PC-9 (cell line): Measurements from ENCODE around the gene CHSY1. TPM values are rescaled to one million over a fixed set of nuclear protein-coding genes. Genes with fewer than 3 reads are reported as not detected.

Experiments used
- BruUV-seq: library from RNA; stranded (reverse); fragments of 400-500 nt; replicated peaks from 2 replicates; lab custom pipeline; 2021; lab: Mats Ljungman, UMichigan
- CTCF ChIA-PET: fragments of 300-600 bp; sonication (Branson Sonifier 250); formaldehyde crosslinking; loops from one replicate; lab custom pipeline; 2022; ENCODE audit warnings: antibody characterized with exemption; lab: Charles Lee
- POLR2A ChIA-PET: fragments of 300-600 bp; sonication (Branson Sonifier 250); formaldehyde crosslinking; loops from one replicate; lab custom pipeline; 2022; ENCODE audit warnings: antibody characterized with exemption; ENCODE audit not compliant: unreplicated experiment; lab: Charles Lee
- DNase-seq, 2 experiments: peaks; one replicate each; pipeline versions ENCODE4 v3.0.0 to v3.0.0-alpha.2; 2015 to 2022; ENCODE audit warnings: mixed read lengths in 1 of 2
- H2AFZ ChIP-seq: fragments of 200-600 bp; sonication (generic); 2 replicates; pipeline ENCODE4 v1.8.1; 2017; ENCODE audit warnings: antibody characterized with exemption
- H3F3A ChIP-seq: fragments of 200-600 bp; sonication (generic); 2 replicates; pipeline ENCODE4 v1.8.1; 2017; ENCODE audit warnings: antibody characterized with exemption, mild to moderate bottlenecking, low read depth; ENCODE audit not compliant: insufficient read depth
- H3K27ac ChIP-seq: fragments of 200-600 bp; sonication (generic); 2 replicates; pipeline ENCODE4 v1.6.1; 2016; ENCODE audit warnings: mixed run types
- H3K27me3 ChIP-seq: fragments of 200-600 bp; sonication (generic); 2 replicates; pipeline ENCODE4 v1.6.1; 2016; ENCODE audit warnings: low read depth, mixed run types; ENCODE audit not compliant: insufficient read depth
- H3K36me3 ChIP-seq: fragments of 200-600 bp; sonication (generic); 2 replicates; pipeline ENCODE4 v1.6.1; 2016; ENCODE audit warnings: low read depth, mixed run types
- H3K4me1 ChIP-seq: fragments of 200-600 bp; sonication (generic); replicated peaks from 2 replicates; pipeline ENCODE4 v1.6.1; 2016; ENCODE audit warnings: mixed run types; ENCODE audit not compliant: insufficient read depth
- H3K4me2 ChIP-seq: fragments of 200-600 bp; sonication (generic); 2 replicates; pipeline ENCODE4 v1.6.1; 2017; ENCODE audit warnings: mixed run types
- H3K4me3 ChIP-seq: fragments of 200-600 bp; sonication (generic); 2 replicates; pipeline ENCODE4 v1.6.1; 2016; ENCODE audit warnings: mixed run types
- H3K79me2 ChIP-seq: fragments of 200-600 bp; sonication (generic); 2 replicates; pipeline ENCODE4 v1.6.1; 2017; ENCODE audit warnings: low read depth, mixed run types
- H3K9me2 ChIP-seq: fragments of 200-600 bp; sonication (generic); 2 replicates; pipeline ENCODE4 v1.8.1; 2017; ENCODE audit warnings: mild to moderate bottlenecking; ENCODE audit not compliant: insufficient read depth
- H3K9me3 ChIP-seq: fragments of 200-600 bp; sonication (generic); 2 replicates; pipeline ENCODE4 v1.8.1; 2016; ENCODE audit warnings: low read depth; ENCODE audit not compliant: insufficient read depth
- H4K20me1 ChIP-seq: fragments of 200-600 bp; sonication (generic); 2 replicates; pipeline ENCODE4 v1.8.1; 2017; ENCODE audit not compliant: insufficient read depth
- CTCF ChIP-seq: fragments of 200-600 bp; sonication (generic); conservative IDR thresholded peaks from 2 replicates; pipeline ENCODE4 v1.6.1; 2017; ENCODE audit warnings: mixed run types, antibody characterized with exemption, mild to moderate bottlenecking, moderate library complexity
- EZH2 ChIP-seq: fragments of 200-600 bp; sonication (generic); IDR thresholded peaks from 2 replicates; pipeline ENCODE4 v1.8.0; 2017; ENCODE audit warnings: antibody characterized with exemption, low read depth
- intact Hi-C: fragments of 100-400 bp; cut with micrococcal nuclease; formaldehyde crosslinking; loops from one replicate; pipeline ENCODE4 v1.10.0; 2022; ENCODE audit not compliant: unreplicated experiment
- total RNA-seq: library from RNA; stranded (reverse); gene quantifications from 2 replicates; pipeline ENCODE4 v1.2.3, GENCODE V29; 2021

CHSY1 gene
- total RNA-seq, 1 experiment from 2014 or later, result 10.7 TPM

- Histone ChIP-seq H2AFZ (no peak overlapping the region), H3K27me3 (no peaks in the 10 kb centered on the region), H3K36me3 (0 out of 2 replicates have a peak, but pooled peaks cover 5% of the 10 kb centered on the region), H3K79me2 (peaks cover 25% of the 10 kb centered on the region), H4K20me1 (peaks cover 18% of the 10 kb centered on the region), H3K4me1 (no peaks in the 10 kb centered on the region), H3K27ac (no peak overlapping the region), H3K9me3 (no peaks in the 10 kb centered on the region), H3K4me3 (no peak overlapping the region), H3F3A (no peaks in the 10 kb centered on the region; the same call in 1 of the 2 replicates), H3K4me2 (no peak overlapping the region), H3K9me2 (no peaks in the 10 kb centered on the region)
- no peak for DNase-seq
- POLR2A ChIA-PET, result no interaction called here
- CTCF ChIA-PET, result no interaction called here
- no TSS peak for BruUV-seq
- intact Hi-C loops, result no loop called here
- TF ChIP-seq EZH2 (no peak), CTCF (no peak)
Measured at GRCh38 chr15:101237251-101237650, 14.6 kb downstream of the CHSY1 start.

- ChIA-PET CTCF (no interaction called here), POLR2A (no interaction called here)
- no peaks in the 10 kb centered on the region for H3K4me1 ChIP-seq
- no peaks in the 10 kb centered on the region for H3K9me3 ChIP-seq
- intact Hi-C loops, result no loop called here
- no peak overlapping the region for H3K4me2 ChIP-seq
- H3K9me2 ChIP-seq, result no peaks in the 10 kb centered on the region
- no TSS peak for BruUV-seq
- no peak overlapping the region for H2AFZ ChIP-seq
- H3K4me3 ChIP-seq, result no peak overlapping the region
- H3K36me3 ChIP-seq, result 0 out of 2 replicates have a peak, but pooled peaks cover 5% of the 10 kb centered on the region
- no peak for DNase-seq
- no peaks in the 10 kb centered on the region for H4K20me1 ChIP-seq
- no peaks in the 10 kb centered on the region; the same call in 1 of the 2 replicates for H3F3A ChIP-seq
- no peak overlapping the region for H3K27ac ChIP-seq
- TF ChIP-seq EZH2 (no peak), CTCF (no peak)
- peaks cover 18% of the 10 kb centered on the region for H3K79me2 ChIP-seq
- H3K27me3 ChIP-seq, result no peaks in the 10 kb centered on the region
Measured at GRCh38 chr15:101233651-101234280, 18.1 kb downstream of the CHSY1 start.

GRCh38 chr15:101232677-101233076, 19.2 kb downstream of the CHSY1 start:
- Histone ChIP-seq H3F3A (no peaks in the 10 kb centered on the region; the same call in 1 of the 2 replicates), H3K27ac (no peak overlapping the region), H3K4me2 (no peak overlapping the region), H3K27me3 (no peaks in the 10 kb centered on the region), H3K9me2 (no peaks in the 10 kb centered on the region), H3K79me2 (peaks cover 22% of the 10 kb centered on the region), H4K20me1 (no peaks in the 10 kb centered on the region), H2AFZ (no peak overlapping the region), H3K36me3 (0 out of 2 replicates have a peak, but pooled peaks cover 5% of the 10 kb centered on the region), H3K4me1 (no peaks in the 10 kb centered on the region), H3K4me3 (no peak overlapping the region), H3K9me3 (no peaks in the 10 kb centered on the region)
- BruUV-seq, result no TSS peak
- ChIA-PET CTCF (no interaction called here), POLR2A (no interaction called here)
- intact Hi-C loops, result no loop called here
- TF ChIP-seq CTCF, result no peak
- no peak for TF ChIP-seq EZH2
- no peak for DNase-seq
